ENCODE data around the gene AAK1.

DNA sequence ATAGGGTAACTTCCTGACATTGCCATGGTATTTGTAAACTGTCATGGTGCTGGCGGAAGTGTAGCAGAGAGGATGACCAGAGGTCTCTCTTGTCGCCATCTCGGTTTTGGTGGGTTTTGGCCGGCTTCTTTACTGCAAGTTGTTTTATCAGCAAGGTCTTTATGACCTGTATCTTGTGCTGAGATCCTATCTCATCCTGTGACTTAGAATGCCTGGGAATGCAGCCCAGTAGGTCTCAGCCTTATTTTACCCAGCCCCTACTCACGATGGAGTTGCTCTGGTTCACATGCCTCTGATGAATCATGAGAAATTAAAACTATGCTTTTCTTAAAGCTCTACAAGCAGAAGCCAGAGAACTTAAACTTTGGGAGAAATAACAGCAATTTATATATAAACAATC lies 193.6 kb downstream of the AAK1 start:
- TF ChIP-seq, protein P1, sequence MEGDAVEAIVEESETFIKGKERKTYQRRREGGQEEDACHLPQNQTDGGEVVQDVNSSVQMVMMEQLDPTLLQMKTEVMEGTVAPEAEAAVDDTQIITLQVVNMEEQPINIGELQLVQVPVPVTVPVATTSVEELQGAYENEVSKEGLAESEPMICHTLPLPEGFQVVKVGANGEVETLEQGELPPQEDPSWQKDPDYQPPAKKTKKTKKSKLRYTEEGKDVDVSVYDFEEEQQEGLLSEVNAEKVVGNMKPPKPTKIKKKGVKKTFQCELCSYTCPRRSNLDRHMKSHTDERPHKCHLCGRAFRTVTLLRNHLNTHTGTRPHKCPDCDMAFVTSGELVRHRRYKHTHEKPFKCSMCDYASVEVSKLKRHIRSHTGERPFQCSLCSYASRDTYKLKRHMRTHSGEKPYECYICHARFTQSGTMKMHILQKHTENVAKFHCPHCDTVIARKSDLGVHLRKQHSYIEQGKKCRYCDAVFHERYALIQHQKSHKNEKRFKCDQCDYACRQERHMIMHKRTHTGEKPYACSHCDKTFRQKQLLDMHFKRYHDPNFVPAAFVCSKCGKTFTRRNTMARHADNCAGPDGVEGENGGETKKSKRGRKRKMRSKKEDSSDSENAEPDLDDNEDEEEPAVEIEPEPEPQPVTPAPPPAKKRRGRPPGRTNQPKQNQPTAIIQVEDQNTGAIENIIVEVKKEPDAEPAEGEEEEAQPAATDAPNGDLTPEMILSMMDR (IDR thresholded peaks at IDR 0.05) = no peak
- no peak for TF ChIP-seq POLR2A (IDR thresholded peaks at IDR 0.05)

All from esophagus squamous epithelium (tissue), 4 donors.